ENCODE measurements around the gene RHD. TPM values are rescaled to one million over a fixed set of nuclear protein-coding genes. Genes with fewer than 3 reads are reported as not detected.
A peak's percentile ranks its signal among the peaks of the same experiment; 100 is the strongest.

RHD gene
- total RNA-seq, 1 experiment from 2014 or later, result not detected

- H3F3A ChIP-seq (ENCODE audit: low read length, unreplicated experiment), result no peaks in the 10 kb centered on the region
- no peak for TF ChIP-seq EZH2 (IDR thresholded peaks at IDR 0.05; ENCODE audit: low read length, unreplicated experiment)
- no peak for TF ChIP-seq CTCF (conservative IDR thresholded peaks at IDR 0.05; ENCODE audit: low read depth, low read length)
- TF ChIP-seq EZH2phosphoT487 (IDR thresholded peaks at IDR 0.05; ENCODE audit: borderline replicate concordance, low read length), result no peak
- no TSS peak for BruUV-seq (replicated peaks)
- DNase-seq, result no peak
- no peaks in the 10 kb centered on the region for H3K27me3 ChIP-seq (ENCODE audit: low read length)
- peaks cover 17% of the 10 kb centered on the region; the same call in 1 of the 2 replicates for H3K36me3 ChIP-seq (ENCODE audit: low read depth, low read length)
- peaks cover 5% of the 10 kb centered on the region; the same call in 1 of the 2 replicates for H3K4me1 ChIP-seq (ENCODE audit: insufficient read depth, low read length)
- no peak overlapping the region for H3K9ac ChIP-seq (ENCODE audit: low read length)
- H3K27ac ChIP-seq (ENCODE audit: low read length), result no peak overlapping the region
- H3K9me2 ChIP-seq (replicated peaks; ENCODE audit: low read length), result no peaks in the 10 kb centered on the region
- H3K4me3 ChIP-seq (ENCODE audit: low read length), result no peak overlapping the region
- no peaks in the 10 kb centered on the region for H3K9me3 ChIP-seq (ENCODE audit: low read length)
- no peak for ATAC-seq
- ChIA-PET CTCF (no interaction called here), POLR2A (ENCODE audit: unreplicated experiment) (no interaction called here)
- no peak overlapping the region for H2AFZ ChIP-seq (ENCODE audit: low read length)
- intact Hi-C loops (cut with micrococcal nuclease), result no loop called here
- no peaks in the 10 kb centered on the region for H3K79me2 ChIP-seq (ENCODE audit: low read length)
- no peaks in the 10 kb centered on the region for H4K20me1 ChIP-seq (ENCODE audit: low read length)
- no peak overlapping the region for H3K4me2 ChIP-seq (ENCODE audit: low read length)
Measured at GRCh38 chr1:25349606-25350005, 77.3 kb downstream of the RHD start.

DNA sequence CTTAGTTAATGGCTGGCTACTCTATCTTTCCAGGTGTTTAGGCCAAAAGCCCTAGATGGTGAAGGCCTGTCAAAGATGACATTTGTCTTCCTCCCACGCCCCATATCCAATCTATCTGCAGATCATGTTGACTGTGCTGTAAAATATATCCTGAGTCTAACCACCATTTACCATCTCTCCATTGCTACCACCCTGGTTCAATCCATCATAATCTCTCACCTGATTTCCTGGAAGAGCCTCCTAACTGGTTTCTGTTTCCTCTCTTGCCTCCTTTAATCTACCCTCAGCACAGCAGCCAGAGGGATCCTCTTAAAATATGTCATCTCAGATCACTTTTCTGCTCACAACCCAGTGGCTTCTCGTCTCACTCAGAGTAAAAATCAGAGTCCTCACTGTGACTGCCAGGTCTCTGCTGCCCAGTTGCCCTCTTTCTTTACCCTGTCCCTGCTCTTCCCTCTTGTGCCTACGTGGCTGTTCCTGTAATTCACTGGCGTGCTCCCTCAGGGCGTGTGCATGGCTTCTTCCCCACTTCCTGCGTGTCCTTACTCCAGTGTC is 83.6 kb downstream of the RHD start:
- DNase-seq (no peak), ATAC-seq (no peak; the same call in 1 of the 2 replicates)
- H3K9me3 ChIP-seq (ENCODE audit: low read length), result no peaks in the 10 kb centered on the region
- no peaks in the 10 kb centered on the region for H3F3A ChIP-seq (ENCODE audit: low read length, unreplicated experiment)
- H3K9me2 ChIP-seq (replicated peaks; ENCODE audit: low read length), result no peaks in the 10 kb centered on the region
- H3K9ac ChIP-seq (ENCODE audit: low read length), result no peak overlapping the region
- ChIA-PET POLR2A (ENCODE audit: unreplicated experiment) (no interaction called here), CTCF (no interaction called here)
- TF ChIP-seq CTCF (conservative IDR thresholded peaks at IDR 0.05; ENCODE audit: low read depth, low read length) (no peak), EZH2 (IDR thresholded peaks at IDR 0.05; ENCODE audit: low read length, unreplicated experiment) (no peak), EZH2phosphoT487 (IDR thresholded peaks at IDR 0.05; ENCODE audit: borderline replicate concordance, low read length) (no peak)
- H3K27me3 ChIP-seq (ENCODE audit: low read length), result no peaks in the 10 kb centered on the region
- no peaks in the 10 kb centered on the region for H3K79me2 ChIP-seq (ENCODE audit: low read length)
- H3K4me1 ChIP-seq (ENCODE audit: insufficient read depth, low read length), result peaks cover 15% of the 10 kb centered on the region
- H4K20me1 ChIP-seq (ENCODE audit: low read length), result no peaks in the 10 kb centered on the region
- H3K4me3 ChIP-seq (ENCODE audit: low read length), result no peak overlapping the region
- BruUV-seq (replicated peaks), result no TSS peak
- no peak overlapping the region for H2AFZ ChIP-seq (ENCODE audit: low read length)
- H3K36me3 ChIP-seq (ENCODE audit: low read depth, low read length), result peaks cover 31% of the 10 kb centered on the region; the same call in 1 of the 2 replicates
- intact Hi-C loops (cut with micrococcal nuclease), result no loop called here
- no peak overlapping the region for H3K27ac ChIP-seq (ENCODE audit: low read length)
- H3K4me2 ChIP-seq (ENCODE audit: low read length), result no peak overlapping the region

- no peak for DNase-seq
- no peak overlapping the region for H2AFZ ChIP-seq (ENCODE audit: low read length)
- H4K20me1 ChIP-seq (ENCODE audit: low read length), result no peaks in the 10 kb centered on the region
- H3K36me3 ChIP-seq (ENCODE audit: low read depth, low read length), result peaks cover 31% of the 10 kb centered on the region; the same call in 1 of the 2 replicates
- peaks cover 20% of the 10 kb centered on the region for H3K4me1 ChIP-seq (ENCODE audit: insufficient read depth, low read length)
- intact Hi-C loops (cut with micrococcal nuclease), result no loop called here
- H3F3A ChIP-seq (ENCODE audit: low read length, unreplicated experiment), result no peaks in the 10 kb centered on the region
- H3K27me3 ChIP-seq (ENCODE audit: low read length), result no peaks in the 10 kb centered on the region
- H3K4me2 ChIP-seq (ENCODE audit: low read length), result no peak overlapping the region
- no peak overlapping the region for H3K4me3 ChIP-seq (ENCODE audit: low read length)
- no peak overlapping the region for H3K9ac ChIP-seq (ENCODE audit: low read length)
- H3K79me2 ChIP-seq (ENCODE audit: low read length), result no peaks in the 10 kb centered on the region
- ChIA-PET CTCF (no interaction called here), POLR2A (ENCODE audit: unreplicated experiment) (no interaction called here)
- no TSS peak for BruUV-seq (replicated peaks)
- no peaks in the 10 kb centered on the region for H3K9me3 ChIP-seq (ENCODE audit: low read length)
- no peaks in the 10 kb centered on the region for H3K9me2 ChIP-seq (replicated peaks; ENCODE audit: low read length)
- no peak for TF ChIP-seq EZH2 (IDR thresholded peaks at IDR 0.05; ENCODE audit: low read length, unreplicated experiment)
- no peak for TF ChIP-seq CTCF (conservative IDR thresholded peaks at IDR 0.05; ENCODE audit: low read depth, low read length)
- TF ChIP-seq EZH2phosphoT487 (IDR thresholded peaks at IDR 0.05; ENCODE audit: borderline replicate concordance, low read length), result no peak
- ATAC-seq, result peak; percentile 33
- no peak overlapping the region for H3K27ac ChIP-seq (ENCODE audit: low read length)
Measured at GRCh38 chr1:25356441-25356840, 84.1 kb downstream of the RHD start.
